ENCODE measurements around the gene KIAA1549. TPM values are rescaled to one million over a fixed set of nuclear protein-coding genes. Genes with fewer than 3 reads are reported as not detected.

The KIAA1549 gene
- total RNA-seq, 4 donors from 2014 or later, result 0.27 to 2.8 (median 0.78) TPM

Other genes with a start within 250 kb of the KIAA1549 start
- 10 to 100 TPM in 1 of 4 donors, 1 to 10 TPM in 3; 2.5 to 13.3 (median 6.5) TPM for gene TMEM213, start 183.4 kb downstream of the KIAA1549 start, total RNA-seq
- gene ATP6V0A4, start 183.2 kb downstream of the KIAA1549 start, total RNA-seq, result 10 to 100 TPM in 2 of 4 donors, 1 to 10 TPM in 2; 6.0 to 34.1 (median 19.6) TPM
- 10 to 100 TPM; 16.2 to 47.4 (median 30.6) TPM for gene ZC3HAV1L, start 54.7 kb upstream of the KIAA1549 start, total RNA-seq
- gene ZC3HAV1, start 128.3 kb upstream of the KIAA1549 start, total RNA-seq, result 10 to 100 TPM; 15.4 to 25.8 (median 22.9) TPM
- 10 to 100 TPM; 21.7 to 34.1 (median 22.5) TPM for gene UBN2, start 249.8 kb upstream of the KIAA1549 start, total RNA-seq

All from lower leg skin (tissue), 4 donors.